Right lung (tissue), 5 donors: ENCODE results near the gene SMYD5. TPM values are rescaled to one million over a fixed set of nuclear protein-coding genes. Genes with fewer than 3 reads are reported as not detected.
"Not testable (repeated sequence)": the region's sequence is repeated elsewhere in the genome, so short reads cannot be mapped to it uniquely, and the experiment has no call there.

Experiments
- DNase-seq, 2 donors: peaks; one replicate each; pipeline ENCODE4 v3.0.0-alpha.2; 2013
- polyA plus RNA-seq, 5 donors: library from polyadenylated mRNA; unstranded; fragments of 120-200 nt; gene quantifications; one replicate each; pipeline versions ENCODE4 v1.2.1 to v1.2.3, GENCODE V29; 2013; ENCODE audit warnings: inconsistent platforms in 1 of 5, low replicate concordance in 1 of 5; ENCODE audit not compliant: insufficient read length in 5 of 5, insufficient read depth in 1 of 5

SMYD5 gene
- polyA plus RNA-seq, 5 donors: 30.4 to 39.0 (median 35.6) TPM

GRCh38 chr2:73258913-73259215 lies 44.8 kb downstream of the SMYD5 start:
- no peak for DNase-seq

- DNase-seq: no peak
Measured at GRCh38 chr2:73259276-73259675, 45.2 kb downstream of the SMYD5 start.

GRCh38 chr2:73259704-73260337 lies 45.8 kb downstream of the SMYD5 start:
- no peak for DNase-seq

GRCh38 chr2:73260338-73260984 lies 46.4 kb downstream of the SMYD5 start:
- DNase-seq: no peak

- no peak for DNase-seq
Measured at GRCh38 chr2:73262108-73262651, 48.1 kb downstream of the SMYD5 start.

- DNase-seq: not testable (repeated sequence)
Measured at GRCh38 chr2:73262691-73263429, 48.8 kb downstream of the SMYD5 start.

GRCh38 chr2:73263540-73264331 lies 49.7 kb downstream of the SMYD5 start:
- DNase-seq: no peak

- no peak for DNase-seq
Measured at GRCh38 chr2:73264332-73264606, 50.2 kb downstream of the SMYD5 start.

GRCh38 chr2:73264783-73265182 lies 50.7 kb downstream of the SMYD5 start:
- DNase-seq: no peak

- no peak for DNase-seq
Measured at GRCh38 chr2:73265298-73266060, 51.4 kb downstream of the SMYD5 start.

- DNase-seq: no peak
Measured at GRCh38 chr2:73266061-73266901, 52.2 kb downstream of the SMYD5 start.

GRCh38 chr2:73267008-73267407 lies 53.0 kb downstream of the SMYD5 start:
- no peak for DNase-seq

- DNase-seq: no peak
Measured at GRCh38 chr2:73268366-73268829, 54.4 kb downstream of the SMYD5 start.

- DNase-seq: no peak
Measured at GRCh38 chr2:73268830-73269685, 55.0 kb downstream of the SMYD5 start.

GRCh38 chr2:73269686-73270465 lies 55.8 kb downstream of the SMYD5 start:
- no peak for DNase-seq

GRCh38 chr2:73272270-73272669 lies 58.2 kb downstream of the SMYD5 start:
- no peak for DNase-seq
